Hippocampal formation (tissue), 2 donors: ENCODE results near the gene PLEKHO1.

Source experiments
- DNase-seq, 2 donors: peaks; one replicate each; lab custom pipeline; 2025; lab: John Stamatoyannopoulos, UW

Gene PLEKHO1

GRCh38 chr1:150150133-150151021, 661 bp downstream of the PLEKHO1 start:
- no peak for DNase-seq

DNA sequence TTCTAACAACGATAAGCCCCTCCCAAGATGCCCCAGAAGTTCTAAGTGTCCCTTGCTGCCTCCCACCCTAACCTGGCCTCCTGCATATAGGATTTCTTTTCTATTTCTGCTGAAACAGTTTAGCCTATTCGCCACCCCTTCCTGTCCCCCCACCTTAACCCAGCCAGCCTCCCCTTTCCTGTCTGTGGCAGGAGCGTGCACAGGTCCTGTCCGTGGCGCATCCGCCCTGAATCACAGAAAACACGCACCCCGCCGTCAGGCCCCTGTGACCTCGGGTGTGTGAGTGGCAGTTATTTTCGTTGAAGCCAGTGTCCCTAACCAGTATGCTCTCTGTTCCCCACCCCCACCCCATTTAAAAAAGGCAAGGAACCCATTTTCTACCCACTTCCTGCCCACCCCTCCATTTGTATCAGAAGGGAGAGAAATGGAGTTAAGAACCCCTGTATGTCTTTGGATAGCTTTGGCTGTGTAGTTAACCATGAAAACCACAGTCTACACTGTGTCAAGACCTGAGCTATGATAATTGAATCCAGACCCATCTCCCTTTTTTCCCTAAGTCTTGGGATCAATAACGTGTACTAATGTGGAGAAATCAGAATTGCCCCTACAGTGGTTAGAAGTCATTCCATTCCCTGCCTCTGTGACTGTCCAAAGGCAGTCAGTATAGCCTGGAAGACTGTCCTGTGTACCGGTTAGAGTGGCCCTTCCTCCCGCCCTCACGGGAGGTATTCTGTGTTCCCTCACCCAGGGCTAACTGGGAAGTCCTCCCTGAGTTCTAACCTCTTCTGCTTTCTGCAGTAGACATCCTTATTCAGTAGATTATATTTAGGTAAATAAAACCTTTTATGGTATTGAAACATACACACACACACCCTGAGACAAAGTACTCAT, 1.8 kb downstream of the PLEKHO1 start:
- no peak for DNase-seq

GRCh38 chr1:150152182-150152536, 2.4 kb downstream of the PLEKHO1 start:
- DNase-seq = no peak

GRCh38 chr1:150152772-150153456, 3.2 kb downstream of the PLEKHO1 start:
- DNase-seq = no peak

GRCh38 chr1:150154143-150154542, 4.4 kb downstream of the PLEKHO1 start:
- DNase-seq = no peak

DNA sequence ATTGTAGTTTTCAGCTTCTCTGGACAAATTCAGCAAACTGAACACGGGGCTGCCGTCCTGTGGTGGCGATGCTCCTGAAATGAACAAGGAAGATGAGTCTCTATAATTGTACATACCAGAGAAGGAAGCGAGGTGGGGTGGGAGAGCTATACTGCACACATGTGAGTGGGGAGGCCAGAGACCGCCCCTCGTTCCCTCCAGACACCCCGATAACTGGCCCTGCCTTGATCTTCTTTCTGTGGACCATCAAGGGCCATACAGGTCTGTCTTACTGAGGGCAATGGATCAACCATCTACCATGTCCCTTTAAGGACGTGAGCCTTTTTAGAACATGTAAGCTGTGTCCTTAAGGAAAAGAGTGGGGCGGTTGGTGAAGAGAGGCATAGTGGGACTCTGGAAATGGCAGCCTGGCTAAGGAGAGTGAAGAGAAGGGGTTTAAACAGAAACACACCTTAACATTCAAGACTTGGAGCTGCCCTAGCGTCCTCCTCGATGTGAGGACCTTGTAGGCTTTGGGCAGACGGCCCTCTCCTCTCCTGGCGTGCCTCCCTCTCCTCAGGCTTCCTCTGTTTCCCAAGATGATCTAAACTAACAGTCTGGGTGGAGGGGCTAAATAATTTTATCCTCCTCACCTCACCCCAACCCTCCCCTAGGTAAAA, 5.8 kb downstream of the PLEKHO1 start:
- no peak for DNase-seq

DNA sequence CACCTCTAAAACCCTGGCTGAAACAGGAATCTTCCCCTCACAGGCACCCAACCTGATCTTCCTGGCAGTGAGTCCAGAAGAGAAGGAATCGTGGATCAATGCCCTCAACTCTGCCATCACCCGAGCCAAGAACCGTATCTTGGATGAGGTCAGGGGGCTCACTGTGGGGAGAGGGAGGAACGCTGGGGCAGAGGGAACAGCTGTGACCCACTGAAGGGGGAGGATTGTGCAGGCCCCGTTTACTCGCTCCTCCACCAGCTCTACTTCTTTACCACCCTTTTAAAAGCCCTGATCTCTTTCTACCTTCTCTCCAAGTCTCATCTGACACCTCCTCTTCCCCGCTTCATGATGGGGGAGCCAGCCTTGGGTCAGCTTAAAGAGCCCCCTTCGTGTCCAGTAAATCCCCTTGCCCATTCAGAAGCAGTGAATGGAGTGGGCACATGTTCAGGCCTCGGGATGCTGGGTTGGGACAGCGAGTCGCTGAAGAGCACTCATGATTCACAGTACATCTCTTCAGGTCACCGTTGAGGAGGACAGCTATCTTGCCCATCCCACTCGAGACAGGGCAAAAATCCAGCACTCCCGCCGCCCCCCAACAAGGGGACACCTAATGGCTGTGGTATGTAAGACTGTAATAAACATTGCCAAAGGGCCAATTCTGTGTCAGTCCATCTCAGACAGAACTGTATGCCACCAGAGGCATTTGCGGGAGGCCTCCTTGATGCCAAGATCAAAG, 7.3 kb downstream of the PLEKHO1 start:
- DNase-seq = no peak

DNA sequence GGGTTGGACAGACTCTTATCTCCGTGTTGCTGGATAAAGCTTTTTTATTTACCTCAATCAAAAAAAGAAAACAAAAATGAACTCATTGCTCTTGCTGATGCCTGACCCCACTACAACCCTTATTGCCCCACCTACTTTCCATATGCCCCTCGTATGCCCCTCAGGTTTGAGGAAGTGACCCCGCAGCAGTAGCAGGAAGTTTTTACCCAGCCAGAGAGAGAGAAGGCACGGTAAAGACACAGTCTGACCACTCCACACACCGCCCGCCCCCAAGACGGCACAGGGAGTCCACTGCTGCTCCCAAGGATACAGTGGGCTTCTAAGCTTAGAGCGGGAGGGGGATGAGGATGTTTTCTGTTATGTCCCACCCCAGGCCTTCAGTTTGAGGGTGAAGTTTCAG, 9.8 kb downstream of the PLEKHO1 start:
- DNase-seq = no peak

- DNase-seq = no peak
Observed at GRCh38 chr1:150160964-150161621, 11.4 kb downstream of the PLEKHO1 start.

- DNase-seq = no peak
Observed at GRCh38 chr1:150161747-150162581, 12.2 kb downstream of the PLEKHO1 start.

GRCh38 chr1:150162582-150162861, 12.8 kb downstream of the PLEKHO1 start:
- no peak for DNase-seq

DNA sequence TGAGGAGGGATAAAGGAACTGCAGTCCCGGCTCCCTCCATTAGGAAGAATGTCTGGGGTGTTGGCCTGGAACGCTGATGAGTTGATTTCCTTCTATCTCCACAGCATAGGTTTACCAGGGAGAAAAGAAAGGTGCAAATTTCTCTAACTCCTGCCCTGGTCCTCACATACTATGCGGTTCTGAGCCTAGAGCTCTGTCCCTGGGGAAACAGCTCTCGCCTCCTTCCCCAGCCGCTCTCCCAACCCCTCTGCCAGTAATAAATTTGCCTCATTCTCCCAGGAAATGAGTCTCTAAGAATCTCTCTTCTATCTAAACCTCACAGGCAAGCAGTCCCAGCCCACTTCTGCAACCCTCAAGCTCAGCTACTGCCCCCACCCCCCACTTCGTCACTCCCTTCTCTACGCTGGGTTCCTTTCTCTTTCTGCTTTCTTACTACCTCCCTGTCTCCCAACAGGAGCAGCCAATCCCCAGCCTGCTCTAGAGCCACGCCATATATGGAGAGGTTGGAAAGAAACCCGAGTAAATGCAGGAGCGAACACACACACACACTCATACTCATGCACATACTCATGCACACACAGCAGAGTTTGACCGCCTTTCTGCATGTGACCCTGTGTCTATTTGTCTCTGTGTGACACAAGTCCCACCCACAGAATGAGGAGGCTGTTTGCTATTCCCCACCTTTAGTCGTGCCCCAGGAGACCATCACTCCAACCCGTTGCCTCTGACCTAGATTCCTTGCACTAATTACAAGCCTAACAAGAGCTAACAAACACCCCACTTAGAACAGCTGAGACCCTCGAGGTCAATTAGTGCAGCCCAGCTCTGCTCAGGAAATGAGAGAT, 13.4 kb downstream of the PLEKHO1 start:
- peak; percentile 69 to 80 for DNase-seq

GRCh38 chr1:150164224-150164623, 14.5 kb downstream of the PLEKHO1 start:
- DNase-seq = no peak

- no peak for DNase-seq
Observed at GRCh38 chr1:150164779-150165178, 15.1 kb downstream of the PLEKHO1 start.

DNA sequence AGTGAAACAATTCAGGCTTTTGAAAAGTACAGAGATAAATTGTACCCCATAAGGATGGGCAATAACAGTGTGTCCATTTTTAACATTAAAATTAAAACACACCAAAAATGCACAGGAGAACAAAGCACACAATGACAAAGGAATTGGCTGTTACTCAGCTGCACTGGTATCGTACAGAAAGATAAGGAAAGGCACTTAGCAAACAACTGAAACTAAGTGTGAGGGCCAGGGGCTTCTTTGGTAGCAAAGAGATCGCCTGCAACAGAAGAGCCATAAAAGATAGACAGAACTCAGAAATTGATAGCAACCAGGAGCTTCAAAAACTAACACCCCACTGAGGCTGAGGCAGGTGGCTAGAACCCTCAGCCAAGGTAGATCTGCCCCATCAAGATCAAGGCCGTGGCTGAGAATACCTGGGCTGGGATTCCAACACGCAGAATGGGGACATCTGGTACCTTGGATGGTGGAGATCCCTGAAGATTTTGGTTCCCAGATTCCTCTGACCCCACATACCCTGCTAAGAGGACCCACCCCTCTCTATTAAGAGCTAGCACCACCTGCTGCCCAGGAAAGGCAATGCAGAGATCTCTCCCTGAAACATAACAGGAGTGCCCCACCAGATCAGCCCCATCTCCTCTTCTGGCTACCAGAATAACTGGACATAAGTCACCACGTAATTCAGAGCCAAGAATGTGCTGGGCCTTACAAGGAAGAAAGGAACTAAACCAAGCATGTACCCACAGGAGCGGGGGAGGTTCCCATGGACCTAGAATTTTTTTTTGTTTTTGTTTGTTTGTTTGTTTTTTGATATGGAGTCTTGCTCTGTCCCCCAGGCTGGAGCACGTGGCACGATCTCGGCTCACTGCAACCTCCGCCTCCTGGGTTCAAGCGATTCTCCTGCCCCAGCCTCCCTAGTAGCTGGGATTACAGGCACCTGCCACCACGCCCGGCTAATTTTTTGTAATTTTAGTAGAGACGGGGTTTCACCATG, 16.2 kb downstream of the PLEKHO1 start:
- DNase-seq = no peak

- DNase-seq = peak in 1 of 2 donors; percentile 24
Observed at GRCh38 chr1:150168960-150169601, 19.4 kb downstream of the PLEKHO1 start.

GRCh38 chr1:150171801-150172200, 22.1 kb downstream of the PLEKHO1 start:
- no peak for DNase-seq
